SH-SY5Y (cell line): Measurements from ENCODE around the gene ZC3H14.

Experiments
- GATA2 ChIP-seq: IDR thresholded peaks from 2 replicates; pipeline ENCODE4 v1.6.1; 2011; ENCODE audit warnings: mild to moderate bottlenecking, low read depth, low read length
- GATA3 ChIP-seq: IDR thresholded peaks from 2 replicates; pipeline ENCODE4 v1.6.1; 2011; ENCODE audit warnings: low read depth, mild to moderate bottlenecking, low read length, moderate library complexity

The ZC3H14 gene

GRCh38 chr14:88545256-88545655, 17.6 kb upstream of the ZC3H14 start:
- TF ChIP-seq GATA2 = no peak
- no peak for TF ChIP-seq GATA3

- TF ChIP-seq GATA3 (no peak), GATA2 (no peak)
Observed at GRCh38 chr14:88546621-88547385, 16.0 kb upstream of the ZC3H14 start.

DNA sequence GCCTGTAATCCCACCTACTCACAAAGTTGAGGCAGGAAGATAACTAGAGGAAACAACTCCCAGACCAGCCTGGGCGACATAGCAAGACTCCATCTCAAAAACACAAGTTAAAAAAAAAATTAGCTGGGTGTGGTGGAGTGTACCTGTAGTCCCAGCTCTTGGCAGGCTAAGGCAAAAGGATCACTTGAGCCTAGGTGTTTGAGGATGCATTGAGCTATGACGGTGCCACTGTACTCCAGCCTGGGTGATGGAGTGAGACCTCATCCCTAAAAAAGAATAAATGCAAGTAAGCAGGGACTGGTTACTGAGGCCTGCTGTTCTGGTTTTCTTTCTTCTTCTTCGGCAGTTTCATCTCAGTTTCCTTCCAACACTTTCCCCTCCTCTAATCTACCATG, 15.5 kb upstream of the ZC3H14 start:
- TF ChIP-seq GATA2 = no peak
- TF ChIP-seq GATA3 = no peak

GRCh38 chr14:88550078-88550477, 12.8 kb upstream of the ZC3H14 start:
- TF ChIP-seq GATA3 = no peak
- TF ChIP-seq GATA2 = no peak

GRCh38 chr14:88551094-88551870, 11.6 kb upstream of the ZC3H14 start:
- TF ChIP-seq GATA2 (no peak), GATA3 (no peak)

GRCh38 chr14:88551980-88552431, 10.8 kb upstream of the ZC3H14 start:
- TF ChIP-seq GATA2 (no peak), GATA3 (no peak)

DNA sequence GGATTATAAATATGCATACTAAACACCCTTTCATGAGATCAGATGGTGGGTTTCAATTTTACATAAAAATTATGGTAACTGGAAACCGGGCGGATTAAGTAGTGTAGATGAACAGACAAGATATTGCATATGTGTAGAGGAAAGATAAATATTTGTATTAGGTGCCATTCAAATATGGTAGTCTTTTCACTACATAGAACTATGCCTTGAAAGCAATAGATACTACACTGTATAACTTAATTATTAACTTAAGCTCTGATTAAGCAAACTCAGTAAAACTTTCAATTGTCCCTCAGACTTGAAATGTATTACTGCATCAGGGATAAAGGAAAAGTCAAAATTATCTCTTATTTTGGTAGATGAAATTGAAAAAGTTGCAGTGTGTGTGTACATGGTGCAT, 10.0 kb upstream of the ZC3H14 start:
- no peak for TF ChIP-seq GATA2
- no peak for TF ChIP-seq GATA3

DNA sequence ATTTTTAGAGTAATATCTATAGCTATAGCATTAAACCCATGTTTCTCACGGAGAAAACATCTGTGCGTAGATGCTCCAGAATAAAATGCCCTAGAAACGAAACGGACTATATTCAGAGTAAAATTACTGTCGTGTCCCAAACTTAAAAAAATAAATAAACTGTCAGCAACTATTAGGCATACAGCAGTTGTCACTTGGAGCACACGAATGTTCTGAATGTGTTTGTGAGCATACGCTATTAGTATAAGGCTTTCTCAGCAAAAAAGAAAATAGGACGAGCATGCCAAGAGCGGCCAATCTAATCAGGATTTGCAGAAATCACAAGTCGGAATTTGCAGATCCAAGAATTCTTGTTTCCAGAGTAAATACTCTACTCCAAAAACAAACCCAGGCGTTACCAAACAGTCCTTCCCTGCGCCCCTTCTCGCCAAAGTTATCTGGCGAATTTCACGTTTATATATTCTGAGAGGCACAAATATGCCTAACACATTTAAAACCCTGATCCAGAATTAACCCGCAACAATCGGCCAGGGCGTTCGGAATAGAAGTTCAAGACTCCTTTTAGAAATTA, 8.9 kb upstream of the ZC3H14 start:
- TF ChIP-seq GATA3 (no peak), GATA2 (no peak)

DNA sequence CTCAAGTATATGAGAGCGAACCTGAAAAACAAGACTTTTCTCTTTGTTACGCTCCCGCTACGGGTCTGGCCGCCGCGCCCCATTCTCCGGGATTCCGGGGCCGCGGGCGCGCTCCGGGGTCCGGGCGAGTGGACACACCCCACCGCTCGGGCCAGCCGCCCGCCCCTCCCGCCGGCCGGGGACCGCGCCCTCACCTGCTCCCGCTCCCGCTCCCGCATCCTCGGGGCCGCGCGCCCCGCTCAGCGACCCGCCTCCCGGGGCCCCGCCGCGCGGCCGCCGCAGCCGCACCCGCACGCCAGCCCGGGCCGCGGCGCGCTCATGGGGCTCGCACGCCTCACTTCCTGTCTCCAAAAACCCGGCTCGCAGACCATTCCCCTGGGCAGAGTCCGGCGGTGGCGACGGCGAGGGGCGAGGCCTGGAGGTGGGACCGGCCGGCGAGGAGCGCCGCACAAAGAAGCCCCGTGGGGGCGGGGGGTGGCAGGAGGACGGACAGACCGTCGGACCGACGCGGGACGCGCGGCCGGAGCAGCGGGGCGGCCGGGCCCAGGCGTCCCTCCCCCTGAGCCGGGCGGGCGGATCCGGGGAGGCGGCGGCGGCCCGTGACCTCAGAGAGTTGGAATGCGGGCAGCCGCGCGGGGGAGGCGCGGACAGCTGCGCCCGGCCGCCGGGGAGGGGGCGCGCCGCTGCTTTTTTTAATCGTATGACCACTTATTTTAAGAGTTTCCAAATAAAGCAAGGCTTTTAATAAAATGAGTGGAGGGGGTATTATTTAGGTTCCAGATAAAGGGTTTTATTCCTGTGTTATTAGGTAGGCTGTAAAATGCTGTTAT, 8.2 kb upstream of the ZC3H14 start, which contains the start of gene PTPN21:
Gene PTPN21, minus strand, starts transcription at position 551 of the 830 bp plus-strand sequence. CDS start 4,590 bp downstream, outside the sequence.
- TF ChIP-seq GATA2 (no peak), GATA3 (no peak)

- TF ChIP-seq GATA2 (no peak), GATA3 (no peak)
Observed at GRCh38 chr14:88556581-88556980, 6.3 kb upstream of the ZC3H14 start.

GRCh38 chr14:88559852-88560251, 3.0 kb upstream of the ZC3H14 start:
- TF ChIP-seq GATA3 (no peak), GATA2 (no peak)

DNA sequence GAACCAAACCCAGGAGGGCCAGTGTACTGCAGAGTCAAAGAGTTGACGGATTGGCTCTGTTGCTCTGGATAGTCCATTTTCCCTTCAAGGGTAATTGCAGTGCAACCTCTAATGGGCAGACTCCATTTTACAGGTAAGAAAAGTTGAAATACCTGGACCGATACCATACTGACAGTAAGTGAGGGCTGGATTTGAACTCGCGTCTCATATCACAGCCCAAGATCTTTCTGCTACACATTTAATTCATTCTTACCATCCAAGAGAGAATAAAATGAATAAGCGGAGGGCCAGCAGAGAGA, 356 bp upstream of the ZC3H14 start:
- TF ChIP-seq GATA3 (no peak), GATA2 (peak; percentile 54; the same call in 1 of the 2 replicates)

DNA sequence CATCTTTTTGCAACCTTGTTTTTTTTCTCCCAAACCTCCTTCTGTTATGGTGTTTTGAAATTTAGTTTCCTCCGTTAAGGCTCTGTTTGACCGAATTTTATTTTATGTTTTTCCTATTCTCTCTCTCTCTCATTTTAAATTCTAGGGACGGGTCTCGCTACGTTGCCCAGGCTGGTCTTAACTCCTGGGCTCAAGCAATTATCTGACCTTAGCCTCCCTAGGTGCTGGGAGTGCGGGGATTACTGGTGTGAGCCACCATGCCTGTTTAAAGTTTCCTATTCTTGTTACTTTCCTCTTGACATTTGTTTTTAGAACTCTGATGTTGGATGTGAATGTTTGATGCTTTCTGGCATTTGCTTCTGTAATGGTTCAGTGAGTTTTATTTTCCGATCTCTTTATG, 1.0 kb downstream of the ZC3H14 start:
- TF ChIP-seq GATA3 (no peak), GATA2 (no peak)

GRCh38 chr14:88565427-88565826, 2.6 kb downstream of the ZC3H14 start:
- no peak for TF ChIP-seq GATA2
- TF ChIP-seq GATA3 = no peak
